ENCODE results near the gene ABHD15. TPM values are rescaled to one million over a fixed set of nuclear protein-coding genes. Genes with fewer than 3 reads are reported as not detected.

The ABHD15 gene
- total RNA-seq, 2 donors from 2014 or later = 9.0 to 9.5 TPM

DNA sequence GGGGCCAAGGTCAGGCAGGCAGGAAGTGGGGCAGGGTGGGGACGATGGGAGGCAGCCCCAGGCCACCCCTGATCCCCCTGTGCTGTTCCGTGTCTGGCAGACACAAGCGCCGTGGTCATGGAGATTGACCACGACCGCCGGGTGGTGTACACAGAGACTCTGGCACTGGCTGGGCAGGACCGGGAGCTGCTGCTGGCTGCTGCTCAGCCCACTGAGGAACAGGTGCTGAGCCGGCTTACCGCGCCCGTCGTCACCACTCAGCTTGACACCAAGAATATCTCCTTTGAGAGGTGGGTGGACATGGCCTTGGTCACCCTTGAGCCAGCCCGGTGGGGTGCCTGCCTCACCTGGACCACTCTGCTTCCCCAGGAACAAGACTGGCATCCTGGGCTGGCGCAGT is 42.1 kb upstream of the ABHD15 start:
- no peak overlapping the region for H3K4me3 ChIP-seq
- H3K9me3 ChIP-seq = no peaks in the 10 kb centered on the region
- H3K27me3 ChIP-seq = no peaks in the 10 kb centered on the region
- no peak for DNase-seq (ENCODE audit: low spot score)
- no peaks in the 10 kb centered on the region for H3K36me3 ChIP-seq
- no peak overlapping the region for H3K27ac ChIP-seq
- TF ChIP-seq, protein P1, sequence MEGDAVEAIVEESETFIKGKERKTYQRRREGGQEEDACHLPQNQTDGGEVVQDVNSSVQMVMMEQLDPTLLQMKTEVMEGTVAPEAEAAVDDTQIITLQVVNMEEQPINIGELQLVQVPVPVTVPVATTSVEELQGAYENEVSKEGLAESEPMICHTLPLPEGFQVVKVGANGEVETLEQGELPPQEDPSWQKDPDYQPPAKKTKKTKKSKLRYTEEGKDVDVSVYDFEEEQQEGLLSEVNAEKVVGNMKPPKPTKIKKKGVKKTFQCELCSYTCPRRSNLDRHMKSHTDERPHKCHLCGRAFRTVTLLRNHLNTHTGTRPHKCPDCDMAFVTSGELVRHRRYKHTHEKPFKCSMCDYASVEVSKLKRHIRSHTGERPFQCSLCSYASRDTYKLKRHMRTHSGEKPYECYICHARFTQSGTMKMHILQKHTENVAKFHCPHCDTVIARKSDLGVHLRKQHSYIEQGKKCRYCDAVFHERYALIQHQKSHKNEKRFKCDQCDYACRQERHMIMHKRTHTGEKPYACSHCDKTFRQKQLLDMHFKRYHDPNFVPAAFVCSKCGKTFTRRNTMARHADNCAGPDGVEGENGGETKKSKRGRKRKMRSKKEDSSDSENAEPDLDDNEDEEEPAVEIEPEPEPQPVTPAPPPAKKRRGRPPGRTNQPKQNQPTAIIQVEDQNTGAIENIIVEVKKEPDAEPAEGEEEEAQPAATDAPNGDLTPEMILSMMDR (IDR thresholded peaks at IDR 0.05) = no peak
- peaks cover 0 to 16% of the 10 kb centered on the region in 2 donors for H3K4me1 ChIP-seq

DNA sequence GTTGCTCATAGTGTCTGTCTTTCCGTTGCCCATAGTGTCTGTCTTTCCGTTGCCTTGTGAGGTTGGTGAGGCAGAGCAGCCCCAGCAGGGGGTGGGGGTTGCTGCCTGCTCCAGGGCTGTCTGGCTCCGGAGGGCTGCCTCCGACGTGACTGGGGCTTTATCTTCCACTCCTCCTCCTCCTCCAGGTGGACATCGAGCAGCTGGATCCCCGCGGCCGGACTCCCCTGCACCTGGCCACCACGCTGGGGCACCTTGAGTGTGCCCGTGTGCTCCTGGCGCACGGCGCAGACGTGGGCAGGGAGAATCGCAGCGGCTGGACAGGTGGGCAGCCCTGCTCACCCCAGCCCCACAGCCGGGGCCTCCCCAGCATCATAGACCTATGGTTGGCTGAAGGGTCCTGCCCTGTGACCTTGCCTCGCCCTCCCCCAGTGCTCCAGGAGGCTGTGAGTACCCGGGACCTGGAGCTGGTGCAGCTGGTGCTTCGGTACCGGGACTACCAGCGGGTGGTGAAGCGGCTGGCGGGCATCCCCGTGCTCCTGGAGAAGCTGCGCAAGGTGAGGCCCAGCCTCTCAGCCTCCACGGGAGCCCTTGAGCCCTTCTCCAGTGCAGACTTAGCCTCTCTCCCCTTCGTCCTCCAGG is 40.8 kb upstream of the ABHD15 start:
- H3K9me3 ChIP-seq = no peaks in the 10 kb centered on the region
- DNase-seq (ENCODE audit: low spot score) = no peak

DNA sequence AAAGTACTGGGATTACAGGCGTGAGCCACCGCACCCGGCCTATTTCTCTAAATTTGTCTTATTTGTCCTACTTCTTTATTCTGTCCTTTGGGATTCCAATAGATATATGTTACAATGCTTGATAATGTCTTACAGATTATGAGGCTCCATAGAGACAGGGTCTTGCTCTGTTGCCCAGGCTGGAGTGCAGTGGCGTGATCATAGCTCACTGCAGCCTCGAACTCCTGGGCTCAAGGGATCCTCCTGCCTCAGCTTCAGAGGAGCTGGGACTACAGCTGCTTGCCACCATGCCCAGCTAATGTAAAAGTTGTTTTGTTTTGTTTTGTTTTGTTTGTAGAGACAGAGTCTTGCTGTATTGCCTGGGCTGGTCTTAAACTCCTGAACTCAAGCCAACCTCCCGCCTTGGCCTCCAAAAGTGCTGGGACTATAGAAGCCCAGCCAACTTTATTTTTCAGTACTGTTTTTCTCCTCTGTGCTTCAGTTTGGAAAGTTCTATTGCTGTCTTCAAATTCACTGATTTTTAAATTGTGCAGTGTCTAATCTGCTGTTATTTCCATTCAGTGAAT is 36.4 kb upstream of the ABHD15 start:
- Histone ChIP-seq H3K4me3 (no peak overlapping the region), H3K27me3 (no peaks in the 10 kb centered on the region), H3K4me1 (no peaks in the 10 kb centered on the region), H3K27ac (no peak overlapping the region), H3K9me3 (no peaks in the 10 kb centered on the region), H3K36me3 (no peaks in the 10 kb centered on the region)
- TF ChIP-seq, protein P1 (IDR thresholded peaks at IDR 0.05) = no peak
- DNase-seq (ENCODE audit: low spot score) = no peak

More for the DNA sequence above, 40.8 kb upstream of the ABHD15 start:
- TF ChIP-seq, protein P1 (IDR thresholded peaks at IDR 0.05) = no peak
- H3K27ac ChIP-seq = no peak overlapping the region
- no peaks in the 10 kb centered on the region for H3K36me3 ChIP-seq
- H3K4me1 ChIP-seq = peaks cover 0 to 3% of the 10 kb centered on the region in 2 donors
- no peaks in the 10 kb centered on the region for H3K27me3 ChIP-seq
- no peak overlapping the region for H3K4me3 ChIP-seq

DNA sequence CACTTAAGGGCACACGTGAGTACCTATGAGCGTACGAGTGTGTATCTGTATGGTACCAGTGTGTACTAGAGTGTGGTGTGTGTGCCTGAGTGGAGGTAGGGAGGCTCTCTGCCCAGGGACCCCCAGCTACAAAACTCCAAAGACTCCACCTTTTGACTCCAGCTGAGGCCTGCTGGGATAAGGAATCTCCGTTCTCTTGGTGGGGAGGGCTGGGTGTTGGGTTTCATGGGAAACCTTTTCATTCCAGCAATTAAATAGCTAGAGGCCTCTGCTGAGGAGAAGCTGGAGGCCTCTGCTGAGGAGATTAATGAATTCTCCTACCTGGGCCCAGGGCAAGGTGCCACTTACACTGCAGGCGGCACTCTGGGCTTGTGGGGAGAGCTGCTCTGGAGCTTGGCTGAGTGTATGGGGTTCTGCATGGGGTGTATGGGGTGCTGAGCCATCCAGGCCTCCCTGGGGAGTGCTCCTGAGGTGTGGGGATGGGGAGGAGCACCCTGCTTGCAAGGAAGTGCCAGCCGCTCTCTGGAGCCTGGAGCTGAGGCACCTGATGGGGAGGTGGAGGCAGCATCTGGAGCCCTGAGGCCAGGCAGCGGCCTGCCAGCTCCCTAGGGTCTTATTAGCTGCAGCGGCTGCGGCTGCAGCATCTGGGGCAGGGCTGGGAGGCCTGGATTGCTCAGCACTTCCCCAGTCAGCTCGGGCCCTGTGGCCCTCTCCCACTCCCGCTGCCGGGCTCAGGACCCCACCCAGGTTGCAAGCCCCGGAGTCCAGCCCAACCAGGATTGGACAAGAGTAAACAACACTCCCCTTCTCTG is 30.7 kb upstream of the ABHD15 start:
- Histone ChIP-seq H3K27ac (no peak overlapping the region), H3K9me3 (no peaks in the 10 kb centered on the region), H3K36me3 (no peaks in the 10 kb centered on the region), H3K4me1 (peaks cover 0 to 30% of the 10 kb centered on the region in 2 donors), H3K27me3 (no peaks in the 10 kb centered on the region), H3K4me3 (no peak overlapping the region)
- TF ChIP-seq, protein P1 (IDR thresholded peaks at IDR 0.05) = no peak
- no peak for DNase-seq (ENCODE audit: low spot score)

DNA sequence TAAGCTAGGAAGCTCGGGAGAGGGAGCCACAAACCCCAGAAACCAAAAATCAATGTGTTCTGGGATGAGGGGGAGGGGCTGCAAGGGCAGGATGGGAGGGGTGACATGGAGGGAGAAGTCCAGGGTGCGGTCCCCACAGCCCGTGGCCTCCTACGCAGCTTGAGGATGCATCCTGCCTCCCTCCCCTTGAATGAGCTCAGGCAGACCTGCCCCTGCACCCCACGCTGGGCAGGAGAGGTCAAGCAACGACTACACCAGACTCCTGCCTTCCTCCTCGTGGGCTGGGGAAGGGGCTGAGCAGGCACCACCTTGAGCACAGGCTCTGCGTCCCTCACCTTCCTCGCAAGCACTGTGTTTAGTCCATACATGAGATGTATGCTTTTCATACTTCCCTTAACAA is 30.0 kb upstream of the ABHD15 start:
- Histone ChIP-seq H3K4me3 (no peak overlapping the region), H3K27me3 (no peaks in the 10 kb centered on the region), H3K4me1 (peaks cover 0 to 38% of the 10 kb centered on the region in 2 donors), H3K27ac (no peak overlapping the region), H3K9me3 (no peaks in the 10 kb centered on the region), H3K36me3 (no peaks in the 10 kb centered on the region)
- DNase-seq (ENCODE audit: low spot score) = no peak
- TF ChIP-seq, protein P1 (IDR thresholded peaks at IDR 0.05) = no peak
